GM12878 (cell line): ENCODE data around the gene TSNAX. TPM values are rescaled to one million over a fixed set of nuclear protein-coding genes. Genes with fewer than 3 reads are reported as not detected.

Experiments used
- NR2C2 ChIP-seq: IDR thresholded peaks from 2 replicates; pipeline ENCODE4 v1.6.1; 2011; ENCODE audit warnings: borderline replicate concordance, low read depth; ENCODE audit not compliant: control insufficient read depth, insufficient read length
- polyA plus RNA-seq, 11 experiments: library from polyadenylated mRNA; depleted of rRNA in 4 of 11; unstranded in 6 of 11; stranded (reverse) in 5 of 11; fragments of >200 nt; fragmentation: Nextera tagmentation in 4 of 11; fragmentation: Illumina TruSeq in 1 of 11; extraction: Ambion mirVana in 4 of 11; extraction: Trizol in 1 of 11; gene quantifications; 1 replicate in 1 of 11; 2 replicates in 10 of 11; pipeline versions ENCODE4 v1.2.1 to v1.2.3, GENCODE V29; 2011 to 2016; ENCODE audit warnings: inconsistent platforms in 2 of 11, missing spikeins in 2 of 11, low read depth in 1 of 11
- total RNA-seq, 4 experiments: library from RNA; depleted of rRNA in 3 of 4; stranded (reverse); fragments of >200 nt in 3 of 4; fragmentation: Illumina TruSeq in 1 of 4; extraction: Trizol in 1 of 4; gene quantifications; 2 replicates each; pipeline versions ENCODE4 v1.2.1 to v1.2.3, GENCODE V29; 2013 to 2021
- TF ChIP-seq, protein P1 (sequence below): fragments of 450-650 bp; formaldehyde crosslinking; IDR thresholded peaks from 2 replicates; pipeline ENCODE4 v1.4.0; 2020; ENCODE audit warnings: mild to moderate bottlenecking, moderate library complexity
- TF ChIP-seq, protein P2 (sequence below): fragments of 150-350 bp; IDR thresholded peaks from 2 replicates; pipeline ENCODE4 v1.6.1; 2016; ENCODE audit warnings: low read depth, low read length
- TF ChIP-seq, protein P3 (sequence below): fragments of 150-350 bp; IDR thresholded peaks from 2 replicates; pipeline ENCODE4 v1.6.1; 2014; ENCODE audit warnings: mild to moderate bottlenecking, low read depth, low read length

Gene TSNAX
- total and polyA plus RNA-seq, 10 of the 15 experiments (the other 5 are each of a cell fraction or from before 2014, with no cell fraction given) = 24.8 to 49.7 (median 35.6) TPM

DNA sequence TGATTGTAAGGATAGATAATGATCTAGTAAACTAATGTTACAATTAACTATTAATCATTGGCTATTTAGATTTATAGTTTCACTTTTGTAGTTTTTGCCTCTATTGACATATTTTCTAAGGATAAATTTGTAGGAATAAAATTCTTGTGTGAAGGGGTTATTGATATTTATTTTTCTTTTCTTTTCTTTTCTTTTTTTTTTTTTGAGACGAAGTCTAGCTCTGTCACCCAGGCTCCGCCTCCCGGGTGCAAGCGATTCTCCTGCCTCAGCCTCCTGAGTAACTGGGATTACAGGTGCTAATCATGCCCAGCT, 74.2 kb downstream of the TSNAX start (continued):
- TF ChIP-seq, protein P1, sequence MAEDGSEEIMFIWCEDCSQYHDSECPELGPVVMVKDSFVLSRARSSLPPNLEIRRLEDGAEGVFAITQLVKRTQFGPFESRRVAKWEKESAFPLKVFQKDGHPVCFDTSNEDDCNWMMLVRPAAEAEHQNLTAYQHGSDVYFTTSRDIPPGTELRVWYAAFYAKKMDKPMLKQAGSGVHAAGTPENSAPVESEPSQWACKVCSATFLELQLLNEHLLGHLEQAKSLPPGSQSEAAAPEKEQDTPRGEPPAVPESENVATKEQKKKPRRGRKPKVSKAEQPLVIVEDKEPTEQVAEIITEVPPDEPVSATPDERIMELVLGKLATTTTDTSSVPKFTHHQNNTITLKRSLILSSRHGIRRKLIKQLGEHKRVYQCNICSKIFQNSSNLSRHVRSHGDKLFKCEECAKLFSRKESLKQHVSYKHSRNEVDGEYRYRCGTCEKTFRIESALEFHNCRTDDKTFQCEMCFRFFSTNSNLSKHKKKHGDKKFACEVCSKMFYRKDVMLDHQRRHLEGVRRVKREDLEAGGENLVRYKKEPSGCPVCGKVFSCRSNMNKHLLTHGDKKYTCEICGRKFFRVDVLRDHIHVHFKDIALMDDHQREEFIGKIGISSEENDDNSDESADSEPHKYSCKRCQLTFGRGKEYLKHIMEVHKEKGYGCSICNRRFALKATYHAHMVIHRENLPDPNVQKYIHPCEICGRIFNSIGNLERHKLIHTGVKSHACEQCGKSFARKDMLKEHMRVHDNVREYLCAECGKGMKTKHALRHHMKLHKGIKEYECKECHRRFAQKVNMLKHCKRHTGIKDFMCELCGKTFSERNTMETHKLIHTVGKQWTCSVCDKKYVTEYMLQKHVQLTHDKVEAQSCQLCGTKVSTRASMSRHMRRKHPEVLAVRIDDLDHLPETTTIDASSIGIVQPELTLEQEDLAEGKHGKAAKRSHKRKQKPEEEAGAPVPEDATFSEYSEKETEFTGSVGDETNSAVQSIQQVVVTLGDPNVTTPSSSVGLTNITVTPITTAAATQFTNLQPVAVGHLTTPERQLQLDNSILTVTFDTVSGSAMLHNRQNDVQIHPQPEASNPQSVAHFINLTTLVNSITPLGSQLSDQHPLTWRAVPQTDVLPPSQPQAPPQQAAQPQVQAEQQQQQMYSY = no peak
- TF ChIP-seq, protein P2, sequence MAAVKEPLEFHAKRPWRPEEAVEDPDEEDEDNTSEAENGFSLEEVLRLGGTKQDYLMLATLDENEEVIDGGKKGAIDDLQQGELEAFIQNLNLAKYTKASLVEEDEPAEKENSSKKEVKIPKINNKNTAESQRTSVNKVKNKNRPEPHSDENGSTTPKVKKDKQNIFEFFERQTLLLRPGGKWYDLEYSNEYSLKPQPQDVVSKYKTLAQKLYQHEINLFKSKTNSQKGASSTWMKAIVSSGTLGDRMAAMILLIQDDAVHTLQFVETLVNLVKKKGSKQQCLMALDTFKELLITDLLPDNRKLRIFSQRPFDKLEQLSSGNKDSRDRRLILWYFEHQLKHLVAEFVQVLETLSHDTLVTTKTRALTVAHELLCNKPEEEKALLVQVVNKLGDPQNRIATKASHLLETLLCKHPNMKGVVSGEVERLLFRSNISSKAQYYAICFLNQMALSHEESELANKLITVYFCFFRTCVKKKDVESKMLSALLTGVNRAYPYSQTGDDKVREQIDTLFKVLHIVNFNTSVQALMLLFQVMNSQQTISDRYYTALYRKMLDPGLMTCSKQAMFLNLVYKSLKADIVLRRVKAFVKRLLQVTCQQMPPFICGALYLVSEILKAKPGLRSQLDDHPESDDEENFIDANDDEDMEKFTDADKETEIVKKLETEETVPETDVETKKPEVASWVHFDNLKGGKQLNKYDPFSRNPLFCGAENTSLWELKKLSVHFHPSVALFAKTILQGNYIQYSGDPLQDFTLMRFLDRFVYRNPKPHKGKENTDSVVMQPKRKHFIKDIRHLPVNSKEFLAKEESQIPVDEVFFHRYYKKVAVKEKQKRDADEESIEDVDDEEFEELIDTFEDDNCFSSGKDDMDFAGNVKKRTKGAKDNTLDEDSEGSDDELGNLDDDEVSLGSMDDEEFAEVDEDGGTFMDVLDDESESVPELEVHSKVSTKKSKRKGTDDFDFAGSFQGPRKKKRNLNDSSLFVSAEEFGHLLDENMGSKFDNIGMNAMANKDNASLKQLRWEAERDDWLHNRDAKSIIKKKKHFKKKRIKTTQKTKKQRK = no peak
- TF ChIP-seq, protein P3, sequence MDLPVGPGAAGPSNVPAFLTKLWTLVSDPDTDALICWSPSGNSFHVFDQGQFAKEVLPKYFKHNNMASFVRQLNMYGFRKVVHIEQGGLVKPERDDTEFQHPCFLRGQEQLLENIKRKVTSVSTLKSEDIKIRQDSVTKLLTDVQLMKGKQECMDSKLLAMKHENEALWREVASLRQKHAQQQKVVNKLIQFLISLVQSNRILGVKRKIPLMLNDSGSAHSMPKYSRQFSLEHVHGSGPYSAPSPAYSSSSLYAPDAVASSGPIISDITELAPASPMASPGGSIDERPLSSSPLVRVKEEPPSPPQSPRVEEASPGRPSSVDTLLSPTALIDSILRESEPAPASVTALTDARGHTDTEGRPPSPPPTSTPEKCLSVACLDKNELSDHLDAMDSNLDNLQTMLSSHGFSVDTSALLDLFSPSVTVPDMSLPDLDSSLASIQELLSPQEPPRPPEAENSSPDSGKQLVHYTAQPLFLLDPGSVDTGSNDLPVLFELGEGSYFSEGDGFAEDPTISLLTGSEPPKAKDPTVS = no peak
- no peak for TF ChIP-seq NR2C2
